ENCODE results near the gene CLTCL1.
"Not testable (repeated sequence)": the region's sequence is repeated elsewhere in the genome, so short reads cannot be mapped to it uniquely, and the experiment has no call there.

The CLTCL1 gene

DNA sequence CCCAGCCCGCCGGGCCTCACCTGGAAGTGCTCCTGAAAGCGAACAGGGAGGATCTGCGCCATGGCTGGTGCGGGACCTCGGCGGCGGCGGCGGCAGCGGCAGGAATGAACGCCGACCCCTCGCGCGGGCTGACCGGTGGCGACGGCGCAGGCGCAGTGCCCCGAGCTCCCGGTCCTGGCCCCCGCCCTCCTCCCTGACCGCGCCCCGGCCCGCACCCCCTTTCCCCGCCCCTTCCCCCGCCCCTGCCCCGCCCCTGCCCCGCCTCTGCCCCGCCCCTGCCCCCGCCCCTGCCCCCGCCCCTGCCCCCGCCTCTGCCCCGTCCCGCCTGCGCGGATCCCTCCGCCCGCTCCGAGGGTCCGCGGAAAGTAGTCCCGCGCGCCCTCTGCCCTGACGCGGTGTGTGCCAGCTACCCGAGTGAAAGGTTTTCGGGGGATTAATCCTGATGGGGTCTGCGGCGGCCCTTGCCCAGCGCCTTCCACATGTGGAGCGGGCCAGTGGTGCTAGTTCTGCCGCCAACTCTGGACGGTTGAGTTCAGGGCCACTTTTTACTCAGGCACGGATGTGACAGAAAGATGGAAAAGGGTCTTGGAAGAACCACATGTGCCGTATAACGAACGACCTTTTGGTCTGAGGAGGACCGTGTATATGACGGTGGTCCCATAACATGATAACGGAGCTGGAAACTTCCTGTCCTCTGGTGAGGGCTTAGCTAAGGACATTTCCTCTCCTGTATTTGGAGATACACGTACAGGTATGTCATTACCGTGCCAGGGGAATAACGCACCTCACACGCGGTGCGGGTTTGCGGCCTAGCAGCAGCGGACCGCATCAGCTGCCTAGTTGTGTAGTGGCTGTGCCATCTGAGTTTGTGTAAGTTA lies at the start of gene CLTCL1:
TSS of gene CLTCL1 (minus strand) at position 140 of the 878 bp plus-strand sequence. CDS start at position 62, 78 bp downstream.
- DNase-seq (ENCODE audit: low read depth): peak; percentile 43

DNA sequence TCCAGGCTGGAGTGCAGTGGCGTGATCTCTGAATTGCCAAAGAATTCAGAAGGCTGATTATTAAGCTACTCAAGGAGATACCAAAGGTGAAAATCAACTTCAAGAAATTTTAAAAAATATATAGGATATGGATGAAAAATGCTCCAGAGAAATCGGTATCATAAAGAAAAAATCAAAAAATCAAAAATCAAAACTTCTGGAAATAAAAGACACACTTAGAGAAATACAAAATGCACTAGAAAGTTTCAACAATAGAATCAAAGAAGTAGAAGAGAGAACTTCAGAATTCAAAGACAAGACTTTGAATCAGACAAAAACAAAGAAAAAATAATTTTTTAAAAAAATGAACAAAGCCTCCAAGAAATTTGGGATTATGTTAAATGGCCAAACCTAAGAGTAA lies 45.6 kb upstream of the CLTCL1 start:
- DNase-seq (ENCODE audit: low read depth): no peak

GRCh38 chr22:19336133-19337075 lies 44.9 kb upstream of the CLTCL1 start:
- no peak for DNase-seq (ENCODE audit: low read depth)

GRCh38 chr22:19331975-19332374 lies 40.5 kb upstream of the CLTCL1 start:
- DNase-seq (ENCODE audit: low read depth): no peak

DNA sequence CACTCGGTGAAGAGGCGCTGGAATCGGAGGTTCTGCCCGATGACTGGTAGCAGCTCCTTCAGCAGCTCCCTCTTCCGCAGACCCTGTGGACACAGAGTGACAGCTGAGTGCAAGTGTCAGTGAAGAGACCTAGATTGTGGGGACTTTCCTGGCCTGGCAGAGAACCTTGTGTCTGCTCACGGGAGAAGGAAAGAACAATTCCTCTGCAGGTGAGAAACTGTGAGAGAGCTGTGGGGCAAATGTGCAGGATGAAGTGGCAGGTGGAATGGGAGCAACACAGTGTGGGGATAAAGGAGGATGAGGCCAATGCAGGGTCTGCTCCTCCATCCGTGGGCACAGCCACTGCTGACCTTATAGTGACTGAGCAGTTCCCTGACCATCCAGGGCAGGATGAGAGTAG lies 40.0 kb upstream of the CLTCL1 start:
- no peak for DNase-seq (ENCODE audit: low read depth)

GRCh38 chr22:19330865-19331418 lies 39.4 kb upstream of the CLTCL1 start:
- no peak for DNase-seq (ENCODE audit: low read depth)

GRCh38 chr22:19330205-19330604 lies 38.7 kb upstream of the CLTCL1 start:
- DNase-seq (ENCODE audit: low read depth): not testable (repeated sequence)

- DNase-seq (ENCODE audit: low read depth): no peak
Measured at GRCh38 chr22:19329454-19329853, 37.9 kb upstream of the CLTCL1 start.

DNA sequence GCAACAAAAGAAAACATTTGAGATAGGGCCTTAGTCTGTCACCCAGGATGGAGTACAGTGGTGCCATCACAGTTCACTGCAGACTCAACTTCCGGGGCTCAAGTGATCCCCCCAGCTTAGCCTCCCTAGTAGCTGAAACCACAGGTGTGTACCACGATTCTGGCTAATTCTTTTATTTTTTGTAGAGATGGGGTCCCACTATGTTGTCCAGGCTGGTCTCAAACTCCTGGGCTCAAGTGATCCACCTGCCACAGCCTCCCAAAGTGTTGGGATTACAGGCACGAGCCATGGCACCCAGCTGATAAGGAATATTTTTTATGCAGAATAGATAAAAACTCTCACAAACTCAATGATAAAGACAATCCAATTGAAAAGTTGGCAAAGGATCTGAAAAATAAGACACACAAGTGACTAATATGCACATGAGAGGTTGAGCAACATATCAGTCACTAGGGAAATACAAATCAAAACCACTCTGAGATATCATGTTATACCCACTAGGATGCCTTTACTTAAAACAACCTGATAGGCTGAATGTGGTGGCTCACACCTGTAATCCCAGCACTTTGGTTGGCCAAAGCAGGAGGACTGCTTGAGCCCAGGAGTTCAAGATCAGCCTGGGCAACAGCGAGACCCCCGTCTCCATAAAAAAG lies 33.9 kb upstream of the CLTCL1 start:
- DNase-seq (ENCODE audit: low read depth): no peak

- not testable (repeated sequence) for DNase-seq (ENCODE audit: low read depth)
Measured at GRCh38 chr22:19323420-19323819, 31.9 kb upstream of the CLTCL1 start.

GRCh38 chr22:19321757-19322156 lies 30.2 kb upstream of the CLTCL1 start:
- DNase-seq (ENCODE audit: low read depth): no peak

GRCh38 chr22:19320136-19320535 lies 28.6 kb upstream of the CLTCL1 start:
- not testable (repeated sequence) for DNase-seq (ENCODE audit: low read depth)

DNA sequence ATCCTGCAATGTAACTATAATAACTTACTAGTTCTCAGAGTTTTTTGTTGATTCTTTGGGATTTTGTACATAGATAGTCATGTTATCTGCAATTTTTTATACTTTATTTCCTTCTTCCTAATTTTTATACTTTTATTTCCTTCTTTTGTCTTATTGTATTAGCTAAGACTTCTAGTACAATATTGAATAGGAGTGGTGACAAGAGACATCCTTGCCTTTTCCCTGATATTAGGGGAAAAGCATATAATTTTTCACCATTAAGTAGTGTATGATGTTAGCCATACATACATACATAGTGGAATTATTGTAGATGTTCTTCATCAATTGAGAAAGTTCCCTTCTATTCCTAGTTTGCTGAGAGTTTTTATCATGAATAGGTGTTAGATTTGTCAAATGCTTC lies 27.8 kb upstream of the CLTCL1 start:
- no peak for DNase-seq (ENCODE audit: low read depth)

- no peak for DNase-seq (ENCODE audit: low read depth)
Measured at GRCh38 chr22:19317865-19318264, 26.3 kb upstream of the CLTCL1 start.

DNA sequence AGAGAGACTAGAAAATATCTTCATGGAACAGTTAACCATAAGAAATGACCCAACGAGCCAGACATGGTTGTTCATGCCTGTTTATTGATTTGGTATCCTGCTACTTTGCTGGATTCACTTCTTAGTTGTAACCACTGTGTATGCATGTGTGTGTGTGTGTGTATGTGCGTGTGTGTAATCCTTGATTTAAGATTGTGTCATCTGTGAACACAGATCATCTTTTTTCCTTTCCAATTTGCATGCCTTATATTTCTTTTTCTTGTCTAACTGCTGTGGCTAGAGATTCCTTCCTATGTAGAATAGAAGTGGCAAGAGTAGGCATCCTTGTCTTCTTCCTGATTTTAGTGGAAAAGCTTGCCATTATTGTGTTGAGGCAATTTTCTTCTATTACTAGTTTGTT lies 16.4 kb upstream of the CLTCL1 start:
- DNase-seq (ENCODE audit: low read depth): no peak

- not testable (repeated sequence) for DNase-seq (ENCODE audit: low read depth)
Measured at GRCh38 chr22:19306535-19306934, 15.0 kb upstream of the CLTCL1 start.

- no peak for DNase-seq (ENCODE audit: low read depth)
Measured at GRCh38 chr22:19304547-19304946, 13.0 kb upstream of the CLTCL1 start.

DNA sequence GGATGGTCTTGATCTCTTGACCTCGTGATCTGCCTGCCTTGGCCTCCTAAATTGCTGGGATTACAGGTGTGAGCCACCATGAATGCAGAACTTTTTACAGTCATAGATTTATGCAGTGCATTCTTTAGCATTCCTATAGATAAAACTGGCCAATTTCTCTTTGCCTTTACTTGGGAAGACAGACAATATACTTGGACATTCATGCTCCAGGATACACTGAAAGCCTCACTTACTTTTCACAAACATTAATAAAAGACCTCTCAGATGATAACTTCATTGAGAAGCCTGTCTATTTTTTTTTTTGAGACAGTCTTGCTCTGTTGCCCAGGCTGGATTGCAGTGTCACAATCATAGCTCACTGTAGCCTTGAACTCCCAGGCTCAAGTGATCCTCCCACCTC lies 12.3 kb upstream of the CLTCL1 start:
- DNase-seq (ENCODE audit: low read depth): no peak

- DNase-seq (ENCODE audit: low read depth): no peak
Measured at GRCh38 chr22:19295733-19296132, 4.2 kb upstream of the CLTCL1 start.

- DNase-seq (ENCODE audit: low read depth): no peak
Measured at GRCh38 chr22:19292458-19293230, 1.1 kb upstream of the CLTCL1 start.

- no peak for DNase-seq (ENCODE audit: low read depth)
Measured at GRCh38 chr22:19291218-19291579, 320 bp downstream of the CLTCL1 start.
